Neural crest cell (in vitro differentiated cells): ENCODE data around the gene CALML3. TPM values are rescaled to one million over a fixed set of nuclear protein-coding genes. Genes with fewer than 3 reads are reported as not detected.
"Not testable (repeated sequence)": the region's sequence is repeated elsewhere in the genome, so short reads cannot be mapped to it uniquely, and the experiment has no call there.

Experiments
- DNase-seq: peaks from one replicate; pipeline ENCODE4 v3.0.0; 2021; ENCODE audit warnings: low read depth, mixed read lengths, low spot score
- H3K27ac Mint-ChIP-seq: one replicate; pipeline ENCODE4 v1.8.0; 2021; ENCODE audit warnings: mild to moderate bottlenecking, mixed read lengths; ENCODE audit not compliant: unreplicated experiment
- H3K27me3 Mint-ChIP-seq: 2 replicates; pipeline ENCODE4 v1.8.0; 2021; ENCODE audit warnings: low read depth, mild to moderate bottlenecking, mixed read lengths
- H3K36me3 Mint-ChIP-seq: 2 replicates; pipeline ENCODE4 v1.8.0; 2021; ENCODE audit warnings: low read depth, mild to moderate bottlenecking, mixed read lengths
- H3K4me1 Mint-ChIP-seq: 2 replicates; pipeline ENCODE4 v1.8.0; 2021; ENCODE audit warnings: mixed read lengths
- H3K4me3 Mint-ChIP-seq: one replicate; pipeline ENCODE4 v1.8.0; 2021; ENCODE audit warnings: mild to moderate bottlenecking, mixed read lengths
- H3K9me3 Mint-ChIP-seq: 2 replicates; pipeline ENCODE4 v1.8.0; 2021; ENCODE audit warnings: mixed read lengths
- CTCF ChIP-seq: fragments of 200-600 bp; sonication (generic); conservative IDR thresholded peaks from 2 replicates; pipeline ENCODE4 v1.5.0; 2021; ENCODE audit warnings: antibody characterized with exemption, mild to moderate bottlenecking
- total RNA-seq: library from RNA; stranded (reverse); gene quantifications from 2 replicates; pipeline ENCODE4 v1.2.1, GENCODE V29; 2021

CALML3 gene
- total RNA-seq, 1 donor from 2014 or later: not detected

- H3K4me3 Mint-ChIP-seq: no peak overlapping the region
- H3K27ac Mint-ChIP-seq: no peak overlapping the region
- H3K27me3 Mint-ChIP-seq: no peaks in the 10 kb centered on the region
- TF ChIP-seq CTCF: no peak
- H3K4me1 Mint-ChIP-seq: peaks cover 26% of the 10 kb centered on the region
- no peak for DNase-seq
- H3K9me3 Mint-ChIP-seq: no peaks in the 10 kb centered on the region
- no peaks in the 10 kb centered on the region for H3K36me3 Mint-ChIP-seq
Observed at GRCh38 chr10:5556576-5556975, 31.8 kb downstream of the CALML3 start.

GRCh38 chr10:5557040-5557721 is 32.4 kb downstream of the CALML3 start:
- Mint-ChIP-seq H3K4me3 (no peak overlapping the region), H3K36me3 (no peaks in the 10 kb centered on the region), H3K27ac (no peak overlapping the region), H3K4me1 (peaks cover 26% of the 10 kb centered on the region), H3K9me3 (no peaks in the 10 kb centered on the region), H3K27me3 (no peaks in the 10 kb centered on the region)
- TF ChIP-seq CTCF: no peak
- DNase-seq: no peak

GRCh38 chr10:5557799-5558771 is 33.3 kb downstream of the CALML3 start:
- Mint-ChIP-seq H3K4me3 (no peak overlapping the region), H3K36me3 (no peaks in the 10 kb centered on the region), H3K27ac (no peak overlapping the region), H3K4me1 (peaks cover 30% of the 10 kb centered on the region), H3K9me3 (no peaks in the 10 kb centered on the region), H3K27me3 (no peaks in the 10 kb centered on the region)
- no peak for TF ChIP-seq CTCF
- no peak for DNase-seq

GRCh38 chr10:5559022-5559421 is 34.3 kb downstream of the CALML3 start:
- not testable (repeated sequence) for H3K9me3 Mint-ChIP-seq, H3K27ac Mint-ChIP-seq, DNase-seq, H3K27me3 Mint-ChIP-seq, H3K4me3 Mint-ChIP-seq, H3K36me3 Mint-ChIP-seq
- peaks cover 30% of the 10 kb centered on the region for H3K4me1 Mint-ChIP-seq

GRCh38 chr10:5559642-5560141 is 34.9 kb downstream of the CALML3 start:
- Mint-ChIP-seq H3K4me1 (peaks cover 32% of the 10 kb centered on the region), H3K36me3 (no peaks in the 10 kb centered on the region), H3K9me3 (no peaks in the 10 kb centered on the region), H3K4me3 (no peak overlapping the region), H3K27ac (no peak overlapping the region), H3K27me3 (no peaks in the 10 kb centered on the region)
- DNase-seq: no peak
- no peak for TF ChIP-seq CTCF
